Measurements from ENCODE around the gene IQCK.

- TF ChIP-seq CTCF (IDR thresholded peaks at IDR 0.05; ENCODE audit: low read depth, low read length): no peak
- TF ChIP-seq EZH2phosphoT487 (IDR thresholded peaks at IDR 0.05; ENCODE audit: low read depth): no peak
Observed at GRCh38 chr16:19843371-19843770, 125.3 kb downstream of the IQCK start.
